Gastrocnemius medialis (tissue), 4 donors: ENCODE results near the gene BDKRB2. TPM values are rescaled to one million over a fixed set of nuclear protein-coding genes. Genes with fewer than 3 reads are reported as not detected.

Source experiments
- ATAC-seq, 2 donors: fragments of 150-250 bp; one replicate each; pipeline ENCODE4 v1.9.1; 2016
- DNase-seq, 2 donors: peaks; one replicate each; pipeline ENCODE4 v3.0.0-alpha.2; 2019
- H3K27ac ChIP-seq, 4 donors: fragments of 200-600 bp; sonication (generic); 1 replicate in 1 of 4; 2 replicates in 3 of 4; pipeline ENCODE4 v1.5.1; 2016 to 2018; ENCODE audit warnings: mild to moderate bottlenecking in 2 of 4, moderate library complexity in 1 of 4
- H3K27me3 ChIP-seq, 3 donors: fragments of 200-600 bp; sonication (generic) in 2 of 3; 1 replicate in 1 of 3; 2 replicates in 2 of 3; pipeline versions ENCODE4 v1.5.1 to v1.6.0; 2016 to 2019; ENCODE audit warnings: mild to moderate bottlenecking in 1 of 3, moderate library complexity in 1 of 3
- H3K36me3 ChIP-seq, 2 donors: fragments of 200-600 bp; sonication (generic) in 1 of 2; one replicate each; pipeline ENCODE4 v1.5.1; 2017 to 2018
- H3K4me1 ChIP-seq, 2 donors: fragments of 200-600 bp; sonication (generic) in 1 of 2; one replicate each; pipeline ENCODE4 v1.5.1; 2016 to 2017; ENCODE audit warnings: mild to moderate bottlenecking in 2 of 2
- H3K4me3 ChIP-seq, 4 donors: fragments of 200-600 bp; sonication (generic) in 3 of 4; 1 replicate in 1 of 4; 2 replicates in 3 of 4; pipeline ENCODE4 v1.5.1; 2016 to 2019; ENCODE audit warnings: mild to moderate bottlenecking in 2 of 4
- H3K9me3 ChIP-seq, 3 donors: fragments of 200-600 bp; sonication (generic) in 2 of 3; 1 replicate in 1 of 3; 2 replicates in 2 of 3; pipeline ENCODE4 v1.5.1; 2016 to 2019
- CTCF ChIP-seq, 5 experiments: fragments of 450-650 bp in 3 of 5; fragments of 200-600 bp in 2 of 5; sonication (generic) in 2 of 5; IDR thresholded peaks in 4 of 5; conservative IDR thresholded peaks in 1 of 5; 1 replicate in 4 of 5; 2 replicates in 1 of 5; pipeline ENCODE4 v1.5.1; 2016 to 2019; ENCODE audit warnings: antibody characterized with exemption in 5 of 5, mild to moderate bottlenecking in 3 of 5, moderate library complexity in 3 of 5
- POLR2A ChIP-seq, 2 donors: fragments of 450-650 bp; IDR thresholded peaks; one replicate each; pipeline ENCODE4 v1.6.1; 2017; ENCODE audit warnings: antibody characterized with exemption in 2 of 2, mild to moderate bottlenecking in 2 of 2, moderate library complexity in 2 of 2
- in situ Hi-C, 4 donors: fragments of 200-750 bp; cut with MboI; loops; one replicate each; pipeline versions ENCODE4 v1.15.0 to v1.8.0; 2017; ENCODE audit warnings: low sequenced_read_pairs in 4 of 4
- intact Hi-C: fragments of 100-400 bp; cut with DNase I; formaldehyde crosslinking; loops from one replicate; pipeline ENCODE4 v1.15.1; 2023; ENCODE audit warnings: low total_unique reads
- total RNA-seq, 4 donors: library from RNA; depleted of rRNA; stranded (reverse); fragments of >200 nt; gene quantifications; one replicate each; pipeline versions ENCODE4 v1.1.0 to v1.2.3, GENCODE V29; 2016

The BDKRB2 gene
- total RNA-seq, 4 donors from 2014 or later = 0.10 to 1.3 (median 0.89) TPM

- no peaks in the 10 kb centered on the region for H3K36me3 ChIP-seq
- no peak for TF ChIP-seq POLR2A (IDR thresholded peaks at IDR 0.05)
- no peak for TF ChIP-seq CTCF (IDR thresholded peaks at IDR 0.05 in 4 of 5, conservative IDR thresholded peaks at IDR 0.05 in 1 of 5)
- DNase-seq (no peak), ATAC-seq (no peak)
- H3K9me3 ChIP-seq = no peaks in the 10 kb centered on the region
- in situ Hi-C loops (loop anchor here in 1 of 4 donors (25.0 kb wide), 1 partner anchor 706 kb away; no protein-coding TSS in a partner anchor), intact Hi-C loops (no loop called here)
- no peaks in the 10 kb centered on the region for H3K4me1 ChIP-seq
- H3K27me3 ChIP-seq = no peaks in the 10 kb centered on the region
- no peak overlapping the region for H3K4me3 ChIP-seq
- H3K27ac ChIP-seq = no peak overlapping the region
Observed at GRCh38 chr14:96267916-96268315, 63.3 kb downstream of the BDKRB2 start.

- H3K36me3 ChIP-seq = no peaks in the 10 kb centered on the region
- no peak overlapping the region for H3K4me3 ChIP-seq
- H3K27ac ChIP-seq = no peak overlapping the region
- H3K4me1 ChIP-seq = no peaks in the 10 kb centered on the region
- intact Hi-C loops (no loop called here), in situ Hi-C loops (loop anchor here in 1 of 4 donors (25.0 kb wide), 1 partner anchor 706 kb away; no protein-coding TSS in a partner anchor)
- no peaks in the 10 kb centered on the region for H3K9me3 ChIP-seq
- TF ChIP-seq CTCF (IDR thresholded peaks at IDR 0.05 in 4 of 5, conservative IDR thresholded peaks at IDR 0.05 in 1 of 5) = no peak
- no peak for TF ChIP-seq POLR2A (IDR thresholded peaks at IDR 0.05)
- H3K27me3 ChIP-seq = no peaks in the 10 kb centered on the region
- peak in 1 of 2 donors; percentile 30 for DNase-seq
- peak; percentile 58 for ATAC-seq
Observed at GRCh38 chr14:96268431-96269358, 64.1 kb downstream of the BDKRB2 start.

- Histone ChIP-seq H3K27ac (no peak overlapping the region), H3K36me3 (no peaks in the 10 kb centered on the region), H3K27me3 (no peaks in the 10 kb centered on the region), H3K4me1 (no peaks in the 10 kb centered on the region), H3K4me3 (no peak overlapping the region), H3K9me3 (no peaks in the 10 kb centered on the region)
- no peak for TF ChIP-seq POLR2A (IDR thresholded peaks at IDR 0.05)
- TF ChIP-seq CTCF (IDR thresholded peaks at IDR 0.05 in 4 of 5, conservative IDR thresholded peaks at IDR 0.05 in 1 of 5) = no peak
- ATAC-seq (no peak), DNase-seq (no peak)
- in situ Hi-C loops (loop anchor here in 1 of 4 donors (25.0 kb wide), 1 partner anchor 707 kb away; no protein-coding TSS in a partner anchor), intact Hi-C loops (no loop called here)
Observed at GRCh38 chr14:96269359-96269710, 64.7 kb downstream of the BDKRB2 start.

GRCh38 chr14:96270565-96271420 lies 66.2 kb downstream of the BDKRB2 start:
- TF ChIP-seq POLR2A (IDR thresholded peaks at IDR 0.05) (no peak), CTCF (IDR thresholded peaks at IDR 0.05 in 4 of 5, conservative IDR thresholded peaks at IDR 0.05 in 1 of 5) (no peak)
- Histone ChIP-seq H3K36me3 (no peaks in the 10 kb centered on the region), H3K4me1 (no peaks in the 10 kb centered on the region), H3K27me3 (no peaks in the 10 kb centered on the region), H3K27ac (no peak overlapping the region), H3K4me3 (no peak overlapping the region), H3K9me3 (no peaks in the 10 kb centered on the region)
- no peak for ATAC-seq
- no peak for DNase-seq
- intact Hi-C loops (loop anchor here (5.0 kb wide), 1 partner anchor 843 kb away; no protein-coding TSS in a partner anchor), in situ Hi-C loops (loop anchor here in 2 of 4 donors (10.0 to 25.0 kb wide), 2 partner anchors 176 to 708 kb away; no protein-coding TSS in a partner anchor)
